K562 (cell line): ENCODE results near the gene SLX4IP. TPM values are rescaled to one million over a fixed set of nuclear protein-coding genes. Genes with fewer than 3 reads are reported as not detected.

ENCODE experiments used
- ATAC-seq: fragments of 200-7000 bp; cut with Tn5 transposase; 3 replicates; pipeline ENCODE4 v1.9.1; 2020; ENCODE audit warnings: moderate library complexity
- BruUV-seq: library from RNA; stranded (reverse); fragments of 400-500 nt; replicated peaks from 2 replicates; lab custom pipeline; 2021; lab: Mats Ljungman, UMichigan
- CTCF ChIA-PET: fragments of 300-600 bp; formaldehyde crosslinking; extraction: SDS; loops from one replicate; lab custom pipeline; 2021; ENCODE audit warnings: low intra/inter-chr PET ratio; lab: Yijun Ruan, JAX
- POLR2A ChIA-PET: fragments of 300-600, 350-650 bp; sonication (Branson Sonifier 250); formaldehyde crosslinking; extraction: SDS; loops from one replicate; lab custom pipeline; 2021; ENCODE audit warnings: antibody characterized with exemption, inconsistent platforms; lab: Yijun Ruan, JAX
- DNase-seq, 4 experiments: peaks; one replicate each; pipeline versions ENCODE4 v3.0.0 to v3.0.0-alpha.2; 2011 to 2018; ENCODE audit warnings: low spot score in 3 of 4, mixed read lengths in 3 of 4; ENCODE audit errors: extremely low read depth in 1 of 4
- FAIRE-seq: peaks from 2 replicates; lab custom pipeline; 2011; peaks lifted over from hg19 to GRCh38; lab: Jason Lieb, UNC
- H2AFZ ChIP-seq: 2 replicates; pipeline ENCODE4 v1.6.0; 2011; ENCODE audit warnings: low read depth, low read length, control low read depth, inconsistent platforms
- H3K27ac ChIP-seq: fragments of 200-600 bp; 3 replicates; pipeline ENCODE4 v1.8.0; 2011; ENCODE audit warnings: low read depth, mild to moderate bottlenecking, control low read depth, inconsistent platforms, low read length, moderate library complexity, mixed read lengths; ENCODE audit errors: extremely low read depth
- H3K27me3 ChIP-seq, 2 experiments: fragments of 300-600 bp in 1 of 2; 2 replicates in 1 of 2; 3 replicates in 1 of 2; pipeline versions ENCODE4 v1.6.0 to v1.8.0; 2011; ENCODE audit warnings: inconsistent platforms in 2 of 2, low read length in 2 of 2, mild to moderate bottlenecking in 1 of 2, mixed read lengths in 1 of 2, moderate library complexity in 1 of 2; ENCODE audit not compliant: control insufficient read depth in 2 of 2, insufficient read depth in 2 of 2
- H3K36me3 ChIP-seq: fragments of 300-600 bp; 3 replicates; pipeline ENCODE4 v1.8.0; 2011; ENCODE audit warnings: mild to moderate bottlenecking, low read length, inconsistent platforms; ENCODE audit not compliant: control insufficient read depth, insufficient read depth
- H3K4me1 ChIP-seq, 2 experiments: fragments of 200-600 bp in 1 of 2; replicated peaks in 1 of 2; 2 replicates in 1 of 2; 3 replicates in 1 of 2; pipeline versions ENCODE4 v1.5.1 to v1.8.0; 2011; ENCODE audit warnings: inconsistent platforms in 2 of 2, low read length in 2 of 2, mild to moderate bottlenecking in 1 of 2, mixed read lengths in 1 of 2, moderate library complexity in 1 of 2; ENCODE audit not compliant: control insufficient read depth in 2 of 2, insufficient read depth in 2 of 2
- H3K4me2 ChIP-seq: 2 replicates; pipeline ENCODE4 v1.6.1; 2011; ENCODE audit warnings: low read length, control low read depth, inconsistent platforms, mixed read lengths; ENCODE audit not compliant: insufficient read depth
- H3K4me3 ChIP-seq: fragments of 200-600 bp; sonication (generic), shearing (Covaris generic); 2 replicates; pipeline ENCODE4 v1.5.1; 2016; ENCODE audit warnings: control low read depth, inconsistent platforms
- H3K79me2 ChIP-seq: fragments of 200-600 bp; 3 replicates; pipeline ENCODE4 v1.8.0; 2011; ENCODE audit warnings: low read length, inconsistent platforms; ENCODE audit not compliant: control insufficient read depth, insufficient read depth
- H3K9ac ChIP-seq, 2 experiments: 2 replicates each; pipeline versions ENCODE4 v1.6.0 to v1.6.1; 2011; ENCODE audit warnings: low read depth in 2 of 2, low read length in 2 of 2, control low read depth in 1 of 2, inconsistent platforms in 1 of 2, mild to moderate bottlenecking in 1 of 2, mixed read lengths in 1 of 2; ENCODE audit not compliant: insufficient read depth in 1 of 2
- H3K9me1 ChIP-seq: one replicate; pipeline ENCODE4 v1.6.0; 2011; ENCODE audit warnings: inconsistent platforms, mild to moderate bottlenecking, low read length, moderate library complexity; ENCODE audit not compliant: control insufficient read depth, insufficient read depth
- H3K9me3 ChIP-seq: replicated peaks from 2 replicates; pipeline ENCODE4 v1.5.1; 2011; ENCODE audit warnings: low read depth, low read length, inconsistent platforms; ENCODE audit not compliant: control insufficient read depth, insufficient read depth
- H4K20me1 ChIP-seq: replicated peaks from 2 replicates; pipeline ENCODE4 v1.6.1; 2011; ENCODE audit warnings: low read length, inconsistent platforms, mixed read lengths; ENCODE audit not compliant: control insufficient read depth, insufficient read depth
- ARID1B ChIP-seq: fragments of 450-650 bp; IDR thresholded peaks from 2 replicates; pipeline ENCODE4 v1.6.1; 2016; ENCODE audit warnings: antibody characterized with exemption, mild to moderate bottlenecking, inconsistent platforms
- CC2D1A ChIP-seq: fragments of 450-650 bp; IDR thresholded peaks from 2 replicates; pipeline ENCODE4 v1.6.1; 2017; ENCODE audit warnings: mild to moderate bottlenecking
- DACH1 ChIP-seq: fragments of 450-650 bp; IDR thresholded peaks from 2 replicates; pipeline ENCODE4 v1.6.1; 2018; ENCODE audit not compliant: partially characterized antibody
- FOXJ2 ChIP-seq: fragments of 200-800 bp; sonication (Bioruptor generic); IDR thresholded peaks from 2 replicates; pipeline ENCODE4 v1.6.1; 2016; ENCODE audit warnings: missing genetic modification characterization, missing compliant biosample characterization
- GTF2F1 ChIP-seq: IDR thresholded peaks from 2 replicates; pipeline ENCODE4 v1.6.1; 2011; ENCODE audit warnings: low read depth, low read length, improper control_type of control experiment
- MBD2 ChIP-seq: sonication (generic); IDR thresholded peaks from 2 replicates; pipeline ENCODE4 v1.6.1; 2016; ENCODE audit warnings: low read depth, borderline replicate concordance
- MYNN ChIP-seq, 2 experiments: sonication (generic); formaldehyde crosslinking in 1 of 2; IDR thresholded peaks; 2 replicates each; pipeline versions ENCODE4 v1.5.0 to v1.6.1; 2016 to 2020; ENCODE audit warnings: antibody characterized with exemption in 1 of 2, missing genetic modification reagents in 1 of 2
- PTTG1 ChIP-seq: fragments of 450-650 bp; IDR thresholded peaks from 2 replicates; pipeline ENCODE4 v1.6.1; 2016; ENCODE audit warnings: low read depth, mild to moderate bottlenecking, missing genetic modification characterization, missing compliant biosample characterization
- SAP30 ChIP-seq: fragments of 200-600 bp; sonication (generic); IDR thresholded peaks from 2 replicates; pipeline ENCODE4 v1.6.1; 2012; ENCODE audit warnings: borderline replicate concordance, low read depth, mild to moderate bottlenecking, moderate library complexity, low read length, control low read depth, inconsistent platforms; ENCODE audit not compliant: insufficient read depth, poor library complexity, severe bottlenecking
- SMARCE1 ChIP-seq: fragments of 450-650 bp; IDR thresholded peaks from 2 replicates; pipeline ENCODE4 v1.7.1; 2016; ENCODE audit warnings: mild to moderate bottlenecking
- TCFL5 ChIP-seq: fragments of 250-450 bp; sonication (Bioruptor Pico); conservative IDR thresholded peaks from 2 replicates; pipeline ENCODE4 v1.6.1; 2021; ENCODE audit warnings: mild to moderate bottlenecking, moderate library complexity, matching md5 sums
- TEAD1 ChIP-seq, 2 experiments: fragments of 450-650 bp in 1 of 2; sonication (generic) in 1 of 2; formaldehyde crosslinking; IDR thresholded peaks; 2 replicates each; pipeline versions ENCODE4 v1.4.0 to v1.8.0; 2020 to 2022; ENCODE audit warnings: mild to moderate bottlenecking in 2 of 2, missing genetic modification reagents in 1 of 2
- YBX1 ChIP-seq: fragments of 450-650 bp; IDR thresholded peaks from 2 replicates; pipeline ENCODE4 v1.7.1; 2016; ENCODE audit warnings: mild to moderate bottlenecking
- ZNF24 ChIP-seq: fragments of 450-650 bp; IDR thresholded peaks from 2 replicates; pipeline ENCODE4 v1.6.1; 2016
- WGBS: fragments of 100-300 bp; shearing (Covaris generic); methylation state at CpG from one replicate; pipeline ENCODE4 v1.1.6; 2016; ENCODE audit warnings: low coverage, mixed read lengths; ENCODE audit not compliant: insufficient coverage; ENCODE audit errors: missing lambda C conversion rate; 5-methylcytosine and 5-hydroxymethylcytosine counted together
- in situ Hi-C: fragments of 300-500 bp; cut with MboI; formaldehyde crosslinking; loops from 4 replicates; pipeline ENCODE4 v1.15.0; 2018; ENCODE audit warnings: inconsistent platforms, mixed read lengths
- intact Hi-C: fragments of 100-400 bp; cut with micrococcal nuclease; formaldehyde crosslinking; loops from 2 replicates; pipeline ENCODE4 v1.14.2; 2022
- polyA plus RNA-seq, 8 experiments: library from polyadenylated mRNA; depleted of rRNA in 4 of 8; stranded (reverse) in 5 of 8; unstranded in 3 of 8; fragments of >200 nt; fragmentation: Nextera tagmentation in 2 of 8; fragmentation: Illumina TruSeq in 1 of 8; extraction: Ambion mirVana in 2 of 8; extraction: Trizol in 1 of 8; gene quantifications; 2 replicates each; pipeline versions ENCODE4 v1.2.1 to v1.2.3, GENCODE V29; 2011 to 2014; ENCODE audit warnings: inconsistent platforms in 1 of 8, missing spikeins in 1 of 8
- total RNA-seq, 7 experiments: library from RNA; depleted of rRNA in 6 of 7; stranded (reverse); fragments of >200 nt in 6 of 7; fragmentation: Illumina TruSeq in 2 of 7; extraction: Trizol in 2 of 7; gene quantifications; 2 replicates each; pipeline versions ENCODE4 v1.2.1 to v1.2.3, GENCODE V29; 2011 to 2021; ENCODE audit warnings: low replicate concordance in 1 of 7
- TF ChIP-seq, protein P1 (sequence below): fragments of 250-450 bp; sonication (Bioruptor Pico); IDR thresholded peaks from 2 replicates; pipeline ENCODE4 v1.5.0; 2021
- TF ChIP-seq, protein P2 (sequence below): sonication (generic); formaldehyde crosslinking; IDR thresholded peaks from 2 replicates; pipeline ENCODE4 v1.8.1; 2022; ENCODE audit warnings: missing genetic modification reagents

SLX4IP gene
- total and polyA plus RNA-seq, 9 of the 15 experiments (the other 6 are each of a cell fraction or from before 2014, with no cell fraction given), result 1.5 to 5.9 (median 3.5) TPM

DNA sequence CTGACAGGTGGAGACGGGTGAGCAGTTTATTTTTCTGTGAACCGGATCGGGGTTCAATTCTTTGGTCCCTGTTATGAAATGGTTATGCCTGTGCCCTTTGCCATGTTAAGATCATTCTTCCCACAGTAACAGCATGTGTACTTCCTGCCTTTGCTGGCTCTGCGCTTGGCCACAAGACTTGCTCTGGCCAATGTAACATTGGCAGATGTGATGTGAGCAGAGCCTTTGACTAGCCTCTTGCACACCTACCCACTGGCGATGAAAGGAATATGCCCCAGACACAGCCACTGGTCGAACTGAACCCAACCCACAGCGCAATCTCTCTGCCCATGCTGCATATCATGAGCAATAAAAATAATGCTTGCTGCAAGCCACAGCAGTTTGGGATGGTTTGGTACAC lies 206.8 kb downstream of the SLX4IP start:
- no peak for ATAC-seq
- Histone ChIP-seq H3K36me3 (no peaks in the 10 kb centered on the region), H3K4me2 (no peak overlapping the region), H3K9me3 (no peaks in the 10 kb centered on the region), H3K27me3 (peaks cover 4 to 27% of the 10 kb centered on the region in 2 experiments; a peak in 4 of 5 replicates), H3K27ac (no peak overlapping the region), H2AFZ (no peak overlapping the region), H3K4me1 (no peaks in the 10 kb centered on the region), H3K79me2 (no peaks in the 10 kb centered on the region), H4K20me1 (no peaks in the 10 kb centered on the region), H3K4me3 (no peak overlapping the region), H3K9ac (no peak overlapping the region), H3K9me1 (no peaks in the 10 kb centered on the region)
- no peak for FAIRE-seq
- no peak for TF ChIP-seq ZNF24
- TF ChIP-seq MYNN (IDR thresholded peaks at IDR 0.05), result no peak
- no peak for TF ChIP-seq MYNN (CRISPR knock-in tag; IDR thresholded peaks at IDR 0.05)
- ChIA-PET CTCF (no interaction called here), POLR2A (no interaction called here)
- no TSS peak for BruUV-seq
- DNase-seq, result no peak
- 6% methylated on average over 7 of the region's 7 CpGs for WGBS
- in situ Hi-C loops, result no loop called here
- intact Hi-C loops, result no loop called here

DNA sequence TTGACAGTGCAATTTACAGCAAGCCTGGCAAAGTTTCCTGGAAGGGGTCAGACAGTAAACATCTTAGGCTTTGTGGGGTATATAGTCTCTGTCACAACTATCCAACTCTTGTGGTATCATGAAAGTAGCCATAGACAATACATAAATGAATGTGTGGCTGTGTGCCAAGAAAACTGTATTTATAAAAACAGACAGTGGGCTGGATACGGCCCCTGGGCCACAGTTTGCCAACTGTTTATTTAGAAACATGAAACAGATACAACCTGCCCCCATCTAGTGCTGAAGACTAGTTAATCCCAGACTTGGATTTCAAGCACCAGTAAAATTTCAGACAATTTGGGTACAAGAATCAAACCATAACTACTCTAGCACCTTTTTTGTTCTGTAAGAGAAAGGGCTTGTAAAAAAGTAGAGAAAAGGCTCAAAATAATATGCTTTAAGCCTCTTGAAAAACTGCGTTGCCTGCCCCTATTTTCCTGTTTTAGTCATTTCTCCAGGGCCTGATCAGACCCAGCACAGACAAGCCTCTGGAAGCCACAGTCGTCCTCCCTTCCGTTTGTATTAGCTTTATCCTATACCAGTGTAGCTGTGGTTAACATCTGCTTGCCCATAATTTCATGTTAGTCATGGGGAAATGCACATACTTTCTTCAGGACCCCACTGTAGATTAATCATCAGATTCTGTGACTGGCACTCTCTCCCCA lies 207.9 kb downstream of the SLX4IP start:
- BruUV-seq, result no TSS peak
- ATAC-seq, result no peak
- no peak for FAIRE-seq
- H3K79me2 ChIP-seq, result no peaks in the 10 kb centered on the region
- no peaks in the 10 kb centered on the region for H3K9me1 ChIP-seq
- WGBS, result 0% methylated on average over 4 of the region's 4 CpGs
- ChIA-PET POLR2A (no interaction called here), CTCF (no interaction called here)
- in situ Hi-C loops, result no loop called here
- no peak overlapping the region for H2AFZ ChIP-seq
- intact Hi-C loops, result no loop called here
- no peak for DNase-seq
- no peaks in the 10 kb centered on the region for H3K4me1 ChIP-seq
- H3K27me3 ChIP-seq, result peaks cover 4 to 32% of the 10 kb centered on the region in 2 experiments; a peak in 4 of 5 replicates
- H4K20me1 ChIP-seq, result no peaks in the 10 kb centered on the region
- H3K4me3 ChIP-seq, result no peak overlapping the region
- no peak overlapping the region for H3K9ac ChIP-seq
- H3K4me2 ChIP-seq, result no peak overlapping the region
- no peaks in the 10 kb centered on the region for H3K9me3 ChIP-seq
- no peak overlapping the region for H3K27ac ChIP-seq
- no peaks in the 10 kb centered on the region for H3K36me3 ChIP-seq
- TF ChIP-seq SMARCE1, result no peak
- TF ChIP-seq TCFL5, result no peak
- no peak for TF ChIP-seq YBX1
- no peak for TF ChIP-seq TEAD1 (CRISPR knock-in tag; IDR thresholded peaks at IDR 0.05)
- TF ChIP-seq MBD2, result no peak
- TF ChIP-seq, protein P1, sequence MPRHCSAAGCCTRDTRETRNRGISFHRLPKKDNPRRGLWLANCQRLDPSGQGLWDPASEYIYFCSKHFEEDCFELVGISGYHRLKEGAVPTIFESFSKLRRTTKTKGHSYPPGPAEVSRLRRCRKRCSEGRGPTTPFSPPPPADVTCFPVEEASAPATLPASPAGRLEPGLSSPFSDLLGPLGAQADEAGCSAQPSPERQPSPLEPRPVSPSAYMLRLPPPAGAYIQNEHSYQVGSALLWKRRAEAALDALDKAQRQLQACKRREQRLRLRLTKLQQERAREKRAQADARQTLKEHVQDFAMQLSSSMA (CRISPR knock-in tag), result no peak
- TF ChIP-seq CC2D1A, result no peak
- TF ChIP-seq PTTG1 (tag), result no peak
- no peak for TF ChIP-seq SAP30
- TF ChIP-seq, protein P2, sequence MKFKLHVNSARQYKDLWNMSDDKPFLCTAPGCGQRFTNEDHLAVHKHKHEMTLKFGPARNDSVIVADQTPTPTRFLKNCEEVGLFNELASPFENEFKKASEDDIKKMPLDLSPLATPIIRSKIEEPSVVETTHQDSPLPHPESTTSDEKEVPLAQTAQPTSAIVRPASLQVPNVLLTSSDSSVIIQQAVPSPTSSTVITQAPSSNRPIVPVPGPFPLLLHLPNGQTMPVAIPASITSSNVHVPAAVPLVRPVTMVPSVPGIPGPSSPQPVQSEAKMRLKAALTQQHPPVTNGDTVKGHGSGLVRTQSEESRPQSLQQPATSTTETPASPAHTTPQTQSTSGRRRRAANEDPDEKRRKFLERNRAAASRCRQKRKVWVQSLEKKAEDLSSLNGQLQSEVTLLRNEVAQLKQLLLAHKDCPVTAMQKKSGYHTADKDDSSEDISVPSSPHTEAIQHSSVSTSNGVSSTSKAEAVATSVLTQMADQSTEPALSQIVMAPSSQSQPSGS (CRISPR knock-in tag), result no peak
- no peak for TF ChIP-seq GTF2F1
- TF ChIP-seq FOXJ2 (tag), result no peak
- TF ChIP-seq ARID1B, result no peak
- no peak for TF ChIP-seq DACH1
